HG02571 (cell line): ENCODE results near the gene DOCK8.
"Not testable (repeated sequence)": the region's sequence is repeated elsewhere in the genome, so short reads cannot be mapped to it uniquely, and the experiment has no call there.

ENCODE experiments used
- ATAC-seq: cut with Tn5 transposase; IDR thresholded peaks from one replicate; pipeline ENCODE4 v1.9.1; 2021; ENCODE audit warnings: mild to moderate bottlenecking, moderate library complexity; ENCODE audit not compliant: unreplicated experiment

DOCK8 gene

DNA sequence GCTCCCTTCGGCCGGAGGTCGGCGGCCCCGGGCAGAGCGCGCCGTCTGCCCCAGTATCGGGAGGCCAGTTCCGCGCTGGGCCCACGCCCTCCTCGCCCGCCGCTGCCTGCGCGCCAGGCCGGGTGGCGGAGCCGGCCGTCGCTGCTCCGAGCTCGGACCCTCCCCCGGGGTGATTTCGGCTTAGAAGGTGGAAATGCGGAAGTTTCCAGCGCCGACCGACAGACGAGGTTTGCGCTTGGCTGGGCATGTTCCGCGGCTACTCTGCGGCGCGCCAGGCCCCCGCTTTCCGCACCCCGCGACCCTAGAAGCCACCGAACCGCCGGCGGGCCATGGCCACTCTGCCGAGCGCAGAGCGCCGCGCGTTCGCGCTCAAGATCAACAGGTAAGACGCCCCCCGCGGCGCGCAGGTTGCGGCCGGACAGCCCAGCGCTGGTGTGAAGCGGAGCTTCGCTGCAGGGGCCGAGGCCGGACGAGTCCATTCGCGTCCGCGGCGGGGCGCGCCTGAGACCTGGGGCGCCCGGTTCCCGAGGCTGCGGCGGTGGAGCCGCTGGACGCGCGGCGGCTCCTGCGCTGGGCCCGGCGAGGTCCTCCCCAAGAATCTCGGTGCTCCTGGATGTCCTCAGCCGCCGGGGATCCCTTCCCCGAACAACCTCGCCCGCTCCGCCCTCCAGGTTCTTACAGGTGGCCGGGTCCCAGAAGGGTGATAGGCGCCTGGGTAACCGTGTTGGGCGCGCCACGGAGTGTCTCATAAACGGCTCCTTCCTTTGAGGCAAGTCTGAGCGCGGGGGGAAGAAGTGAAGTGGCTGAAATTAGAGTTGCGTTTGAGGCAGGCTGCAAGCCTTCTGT is at the start of gene DOCK8:
Gene DOCK8 (plus strand): TSS at position 218 of the 846 bp plus-strand sequence. CDS start 112 bp downstream, at position 330.
- peak; percentile 83 for ATAC-seq

GRCh38 chr9:169757-170156 is 44.9 kb upstream of the DOCK8 start:
- not testable (repeated sequence) for ATAC-seq

DNA sequence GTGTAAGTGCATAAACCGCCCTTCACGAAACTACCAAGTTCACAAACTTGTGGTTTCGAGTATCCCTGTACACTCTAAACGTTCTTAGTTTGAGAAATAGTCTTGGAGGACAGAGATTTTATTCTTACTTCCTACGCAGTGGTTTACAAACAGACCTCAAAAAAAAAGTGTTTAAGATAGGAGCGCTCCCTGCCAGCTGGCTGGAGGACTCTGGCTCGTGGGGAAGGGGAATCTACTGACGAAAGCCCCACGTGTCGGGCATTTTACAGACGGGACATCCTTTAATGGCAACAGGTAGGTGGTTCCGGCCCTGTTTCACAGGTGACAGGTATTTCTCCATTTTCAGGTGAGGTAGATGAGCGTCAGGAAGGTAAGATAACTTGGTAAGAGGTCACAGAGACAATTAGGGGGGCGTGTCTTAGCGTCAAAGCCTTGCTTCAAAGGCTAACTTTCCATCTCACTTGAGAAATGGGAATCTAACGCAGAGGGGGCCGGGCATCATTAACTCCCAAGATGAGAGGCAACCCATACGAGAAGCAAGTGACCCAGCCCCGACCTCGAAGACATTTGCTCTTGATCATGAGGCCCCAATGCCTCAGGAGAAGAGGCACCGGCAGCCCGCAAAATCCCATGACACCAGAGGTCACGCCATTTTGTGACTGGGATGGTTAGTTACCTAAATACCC is 36.4 kb upstream of the DOCK8 start:
- not testable (repeated sequence) for ATAC-seq

GRCh38 chr9:178970-179383 is 35.7 kb upstream of the DOCK8 start, which contains the start of gene ZNG1A:
ZNG1A (minus strand) TSS chr9:179056; CDS start chr9:178969, 87 bp downstream.
- not testable (repeated sequence) for ATAC-seq

DNA sequence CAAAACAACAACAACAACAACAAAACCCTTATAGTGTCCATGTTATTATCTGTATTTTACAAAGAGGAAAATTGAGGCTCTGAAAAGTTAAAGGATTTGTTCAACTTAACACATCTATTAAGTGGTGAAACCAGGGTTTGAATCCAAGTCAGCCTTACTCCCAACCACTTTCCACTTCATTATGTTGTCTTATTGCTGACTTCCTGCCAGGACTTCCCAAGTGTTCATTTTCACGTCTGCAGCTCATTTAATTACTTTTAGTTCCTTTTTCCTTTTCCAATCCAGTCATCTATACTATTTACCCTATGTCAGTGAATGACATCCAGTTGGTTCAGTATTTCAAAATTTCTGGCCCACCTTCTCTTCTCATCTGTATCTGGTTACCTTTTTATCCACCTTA is 15.1 kb upstream of the DOCK8 start:
- not testable (repeated sequence) for ATAC-seq

DNA sequence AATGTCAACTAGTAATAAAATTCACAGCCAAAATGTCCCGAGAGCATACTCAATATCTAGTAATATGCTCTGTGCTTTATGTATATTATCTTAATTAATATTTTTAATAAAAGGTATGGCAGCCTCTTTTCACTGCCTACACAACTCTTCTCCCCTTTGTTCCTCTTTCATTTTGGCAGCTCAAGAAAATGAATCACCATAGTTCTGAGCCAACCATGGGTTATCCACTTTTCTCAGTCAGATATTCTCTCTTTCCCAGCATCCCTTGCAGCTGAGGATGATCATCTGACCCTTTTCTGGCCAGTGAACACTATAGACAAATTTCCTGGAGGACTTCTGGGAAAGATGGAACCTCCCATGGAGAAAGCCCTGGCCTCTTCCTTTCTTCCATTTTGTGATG is 8.2 kb upstream of the DOCK8 start:
- no peak for ATAC-seq

- no peak for ATAC-seq
Observed at GRCh38 chr9:209143-209758, 5.4 kb upstream of the DOCK8 start.

DNA sequence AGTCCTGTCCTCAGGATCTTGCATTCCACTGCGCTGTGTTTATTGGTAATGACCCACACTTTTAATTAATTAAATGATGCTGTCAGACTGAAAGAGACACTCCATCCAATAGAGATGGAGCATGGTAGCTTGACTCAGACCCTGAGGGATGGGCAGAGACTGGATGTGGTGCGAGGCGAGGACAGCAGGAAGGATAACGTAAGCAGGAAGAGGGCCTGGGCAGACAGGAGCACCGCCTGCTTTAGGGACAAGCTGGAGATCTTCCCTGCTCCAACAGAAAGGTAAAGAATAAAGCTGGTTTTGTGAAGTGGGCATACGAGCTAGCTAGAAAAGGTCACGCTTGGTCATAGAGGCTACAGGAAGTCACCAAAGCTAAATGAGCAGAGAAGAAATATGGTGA is 3.6 kb upstream of the DOCK8 start:
- ATAC-seq = no peak

GRCh38 chr9:211557-211956 is 3.1 kb upstream of the DOCK8 start:
- no peak for ATAC-seq

DNA sequence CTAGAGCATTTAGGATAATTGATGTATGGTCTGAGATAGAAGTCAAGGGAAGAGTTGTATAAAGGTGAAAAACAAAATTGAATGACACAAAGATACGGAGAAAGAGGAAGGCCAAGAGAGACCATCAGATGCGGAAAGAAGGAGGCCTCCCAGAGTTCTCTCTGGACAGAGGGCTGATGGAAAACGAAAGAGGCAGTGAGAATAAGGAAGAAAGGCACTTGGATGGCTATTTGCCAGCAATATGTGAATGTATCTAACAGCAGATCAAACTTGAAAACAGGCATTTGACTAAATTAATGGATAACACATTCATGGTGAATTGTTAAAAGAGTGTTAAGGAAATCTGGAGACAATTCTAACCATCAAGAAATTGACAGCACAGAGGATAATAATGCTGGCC is 2.4 kb upstream of the DOCK8 start:
- ATAC-seq = no peak

GRCh38 chr9:213901-214300 is 764 bp upstream of the DOCK8 start:
- not testable (repeated sequence) for ATAC-seq

DNA sequence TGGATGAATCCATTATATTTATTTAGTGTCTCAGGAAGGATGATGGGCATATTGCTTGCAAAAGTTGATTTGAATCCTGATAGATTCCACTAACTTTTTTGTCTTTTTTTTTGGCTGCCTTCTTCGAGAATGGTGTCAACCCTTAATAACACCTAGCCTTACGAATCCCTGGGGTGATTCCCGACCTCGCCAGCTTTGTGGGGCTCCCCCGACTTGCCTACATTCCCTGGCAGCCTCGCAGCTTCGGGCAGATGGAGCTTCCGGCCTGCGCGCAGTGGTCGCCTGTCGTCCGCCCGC is 366 bp upstream of the DOCK8 start:
- no peak for ATAC-seq

DNA sequence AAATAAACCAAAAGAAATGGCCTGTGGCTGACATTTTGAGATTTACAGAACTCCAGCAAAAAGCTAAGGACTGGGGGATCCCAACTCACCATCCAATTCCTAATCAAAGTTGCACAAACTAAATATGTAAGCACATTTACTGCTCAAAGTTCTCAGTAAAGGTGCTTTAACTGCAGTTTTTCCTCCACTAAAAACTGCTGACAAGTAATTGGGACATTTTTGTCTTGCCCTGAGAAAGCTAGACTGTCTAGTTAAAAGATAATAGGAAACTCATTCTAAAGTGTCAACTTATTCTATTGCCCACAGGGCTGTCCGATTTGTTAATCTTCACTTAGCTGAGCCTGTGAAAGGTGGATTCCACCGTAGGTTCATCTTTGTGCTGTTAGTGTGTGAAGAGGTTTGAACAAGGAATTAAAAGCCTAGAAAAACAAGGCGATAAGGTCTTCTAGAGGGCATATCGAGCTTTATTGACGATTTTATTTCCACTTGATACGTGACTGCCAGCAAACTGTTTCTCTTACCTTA is 1.0 kb downstream of the DOCK8 start:
- ATAC-seq = no peak

DNA sequence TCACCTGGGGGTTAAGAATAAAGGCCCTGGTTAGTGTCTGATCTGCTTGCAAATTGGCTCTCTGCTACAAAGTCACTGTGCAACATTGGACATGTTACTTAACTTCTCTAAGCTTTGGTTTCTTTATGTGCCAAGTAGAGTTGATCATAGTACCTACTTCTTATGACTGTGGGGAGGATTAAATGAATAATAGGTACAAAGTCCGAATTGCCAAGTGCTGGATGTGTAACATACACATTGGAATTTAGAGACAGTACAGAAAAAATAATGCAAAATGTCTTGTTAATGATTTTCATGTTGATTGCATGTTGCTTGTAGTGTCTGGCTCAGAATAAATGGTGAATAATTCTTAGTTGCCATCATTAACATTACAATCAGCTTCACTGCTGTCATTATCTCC is 2.2 kb downstream of the DOCK8 start:
- ATAC-seq = no peak

DNA sequence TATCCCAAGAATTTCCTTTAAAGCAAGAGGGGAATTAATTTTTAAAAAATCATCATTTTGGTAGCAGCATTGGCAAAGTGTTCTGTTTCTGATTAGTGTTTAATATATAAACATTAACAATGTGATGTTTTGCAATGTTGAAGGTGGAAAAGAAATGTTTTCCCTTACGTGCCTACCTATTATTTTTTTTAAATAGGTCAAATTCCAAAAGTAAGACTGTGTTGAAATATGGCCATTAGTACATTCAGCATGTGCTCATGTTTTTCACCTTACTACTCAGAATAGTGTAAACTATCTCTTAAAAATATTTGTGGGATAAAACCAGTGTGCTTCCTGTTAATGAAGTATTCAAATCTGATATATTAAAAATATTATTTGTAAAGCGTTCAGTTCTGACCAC is 3.3 kb downstream of the DOCK8 start:
- ATAC-seq = no peak

- not testable (repeated sequence) for ATAC-seq
Observed at GRCh38 chr9:219036-219435, 4.4 kb downstream of the DOCK8 start.

- no peak for ATAC-seq
Observed at GRCh38 chr9:219670-220365, 5.2 kb downstream of the DOCK8 start.

- ATAC-seq = no peak
Observed at GRCh38 chr9:221989-222776, 7.5 kb downstream of the DOCK8 start.

DNA sequence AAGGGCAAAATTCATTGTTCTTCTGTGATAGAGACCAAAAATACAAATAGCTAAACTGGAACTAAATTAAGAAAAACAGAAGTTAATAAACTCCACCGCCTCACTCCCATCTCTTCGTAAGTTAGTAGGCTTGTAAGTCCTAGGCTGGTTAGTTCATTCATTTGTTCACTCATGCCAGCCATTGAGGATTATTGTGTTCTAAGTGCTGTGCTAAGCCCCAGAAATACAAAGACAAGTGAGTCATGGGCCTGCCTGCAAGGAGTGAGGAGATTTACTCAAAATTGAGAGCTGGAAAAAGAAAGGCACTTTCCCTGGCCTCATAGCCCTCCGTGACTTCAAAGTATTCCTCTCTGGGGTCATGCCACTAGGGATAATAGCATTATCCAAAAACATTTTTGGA is 8.5 kb downstream of the DOCK8 start:
- no peak for ATAC-seq

GRCh38 chr9:224026-224425 is 9.4 kb downstream of the DOCK8 start:
- ATAC-seq = no peak
